H9 (cell line): ENCODE measurements around the gene NEUROD4. TPM values are rescaled to one million over a fixed set of nuclear protein-coding genes. Genes with fewer than 3 reads are reported as not detected.

Experiments used
- DNase-seq: peaks from one replicate; pipeline ENCODE4 v3.0.0-alpha.2; 2017
- H2AFZ ChIP-seq: one replicate; pipeline ENCODE4 v1.6.1; 2013; ENCODE audit warnings: mild to moderate bottlenecking, low read length, control low read depth, moderate library complexity
- H2AK5ac ChIP-seq: 2 replicates; pipeline ENCODE4 v1.6.1; 2013; ENCODE audit warnings: low read length, control low read depth, mixed read lengths; ENCODE audit not compliant: insufficient read length
- H2BK120ac ChIP-seq: one replicate; pipeline ENCODE4 v1.6.1; 2013; ENCODE audit warnings: low read depth, mild to moderate bottlenecking, low read length, control low read depth, inconsistent platforms; ENCODE audit not compliant: poor library complexity, severe bottlenecking
- H2BK12ac ChIP-seq: 2 replicates; pipeline ENCODE4 v1.6.1; 2013; ENCODE audit warnings: low read length, control low read depth, mixed read lengths, low read depth; ENCODE audit not compliant: insufficient read length
- H2BK15ac ChIP-seq: 2 replicates; pipeline ENCODE4 v1.6.1; 2013; ENCODE audit warnings: low read depth, low read length, control low read depth
- H2BK20ac ChIP-seq: one replicate; pipeline ENCODE4 v1.6.1; 2013; ENCODE audit warnings: low read depth, mild to moderate bottlenecking, low read length, control low read depth, inconsistent platforms; ENCODE audit not compliant: poor library complexity, severe bottlenecking
- H2BK5ac ChIP-seq: 2 replicates; pipeline ENCODE4 v1.6.1; 2013; ENCODE audit warnings: low read length, control low read depth, mixed read lengths; ENCODE audit not compliant: insufficient read length
- H3K14ac ChIP-seq: 2 replicates; pipeline ENCODE4 v1.6.1; 2013; ENCODE audit warnings: low read length, control low read depth; ENCODE audit not compliant: insufficient read depth
- H3K18ac ChIP-seq: 2 replicates; pipeline ENCODE4 v1.6.1; 2013; ENCODE audit warnings: low read depth, mild to moderate bottlenecking, mixed read lengths, low read length, control low read depth; ENCODE audit not compliant: insufficient read length
- H3K23ac ChIP-seq: 2 replicates; pipeline ENCODE4 v1.6.1; 2013; ENCODE audit warnings: low read length, control low read depth, mixed read lengths, low read depth; ENCODE audit not compliant: insufficient read length
- H3K23me2 ChIP-seq: 2 replicates; pipeline ENCODE4 v1.6.1; 2013; ENCODE audit warnings: low read depth, mild to moderate bottlenecking, mixed read lengths, low read length, control low read depth; ENCODE audit not compliant: insufficient read length, poor library complexity, severe bottlenecking
- H3K27ac ChIP-seq: 2 replicates; pipeline ENCODE4 v1.5.1; 2013; ENCODE audit warnings: low read length, control low read depth, mixed read lengths, low read depth; ENCODE audit not compliant: insufficient read length
- H3K27me3 ChIP-seq: 2 replicates; pipeline ENCODE4 v1.6.1; 2013; ENCODE audit warnings: low read length, control low read depth, inconsistent platforms; ENCODE audit not compliant: insufficient read depth
- H3K4ac ChIP-seq: 2 replicates; pipeline ENCODE4 v1.6.1; 2013; ENCODE audit warnings: low read depth, mild to moderate bottlenecking, control low read depth, inconsistent platforms, low read length, moderate library complexity
- H3K4me1 ChIP-seq: 2 replicates; pipeline ENCODE4 v1.6.1; 2013; ENCODE audit warnings: low read length, control low read depth, inconsistent platforms; ENCODE audit not compliant: insufficient read depth
- H3K4me2 ChIP-seq: 2 replicates; pipeline ENCODE4 v1.6.1; 2013; ENCODE audit warnings: low read length, control low read depth, mixed read lengths; ENCODE audit not compliant: insufficient read length, insufficient read depth
- H3K56ac ChIP-seq: 2 replicates; pipeline ENCODE4 v1.6.1; 2013; ENCODE audit warnings: low read depth, mild to moderate bottlenecking, mixed read lengths, low read length, control low read depth; ENCODE audit not compliant: insufficient read length
- H3K79me1 ChIP-seq: 2 replicates; pipeline ENCODE4 v1.6.1; 2013; ENCODE audit warnings: low read depth, mild to moderate bottlenecking, moderate library complexity, low read length, control low read depth, inconsistent platforms; ENCODE audit not compliant: insufficient read depth, poor library complexity, severe bottlenecking
- H3K79me2 ChIP-seq: 2 replicates; pipeline ENCODE4 v1.6.1; 2013; ENCODE audit warnings: low read length, control low read depth, inconsistent platforms; ENCODE audit not compliant: insufficient read depth
- H3K9ac ChIP-seq: 2 replicates; pipeline ENCODE4 v1.6.1; 2013; ENCODE audit warnings: low read length, control low read depth, mixed read lengths; ENCODE audit not compliant: insufficient read length; ENCODE audit errors: extremely low read depth
- H3K9me3 ChIP-seq: one replicate; pipeline ENCODE4 v1.6.1; 2013; ENCODE audit warnings: low read depth, low read length, inconsistent platforms; ENCODE audit not compliant: control insufficient read depth
- H3T11ph ChIP-seq: one replicate; pipeline ENCODE4 v1.6.1; 2013; ENCODE audit warnings: mild to moderate bottlenecking, low read length, control low read depth, inconsistent platforms
- H4K20me1 ChIP-seq: one replicate; pipeline ENCODE4 v1.6.1; 2013; ENCODE audit not compliant: control insufficient read depth, insufficient read length, insufficient read depth
- H4K5ac ChIP-seq: 2 replicates; pipeline ENCODE4 v1.6.1; 2013; ENCODE audit warnings: low read depth, mild to moderate bottlenecking, mixed read lengths, low read length, control low read depth; ENCODE audit not compliant: insufficient read length
- H4K8ac ChIP-seq: replicated peaks from 2 replicates; pipeline ENCODE4 v1.6.1; 2013; ENCODE audit warnings: low read length, control low read depth, mixed read lengths, low read depth; ENCODE audit not compliant: insufficient read length
- H4K91ac ChIP-seq: 2 replicates; pipeline ENCODE4 v1.6.1; 2013; ENCODE audit warnings: low read depth, mild to moderate bottlenecking, moderate library complexity, mixed read lengths, low read length, control low read depth; ENCODE audit not compliant: insufficient read length
- H3K27ac Mint-ChIP-seq, 3 experiments: 2 replicates in 2 of 3; 3 replicates in 1 of 3; pipeline ENCODE4 v1.8.0; 2020 to 2021; ENCODE audit warnings: mixed read lengths in 3 of 3, mild to moderate bottlenecking in 1 of 3, moderate library complexity in 1 of 3
- H3K27me3 Mint-ChIP-seq: 2 replicates; pipeline ENCODE4 v1.8.0; 2021; ENCODE audit warnings: low read depth, mild to moderate bottlenecking, moderate library complexity, mixed read lengths
- H3K36me3 Mint-ChIP-seq, 3 experiments: 2 replicates in 2 of 3; 3 replicates in 1 of 3; pipeline ENCODE4 v1.8.0; 2020 to 2021; ENCODE audit warnings: low read depth in 3 of 3, mixed read lengths in 3 of 3; ENCODE audit not compliant: insufficient read depth in 1 of 3
- H3K4me1 Mint-ChIP-seq, 2 experiments: 2 replicates each; pipeline ENCODE4 v1.8.0; 2020; ENCODE audit warnings: mixed read lengths in 2 of 2
- H3K4me3 Mint-ChIP-seq, 2 experiments: 2 replicates in 1 of 2; 3 replicates in 1 of 2; pipeline ENCODE4 v1.8.0; 2020 to 2021; ENCODE audit warnings: mild to moderate bottlenecking in 2 of 2, mixed read lengths in 2 of 2, moderate library complexity in 1 of 2
- H3K9me3 Mint-ChIP-seq, 2 experiments: 2 replicates in 1 of 2; 3 replicates in 1 of 2; pipeline ENCODE4 v1.8.0; 2020; ENCODE audit warnings: mild to moderate bottlenecking in 2 of 2, mixed read lengths in 2 of 2, moderate library complexity in 1 of 2
- WGBS: extraction: QIAGEN DNeasy Blood & Tissue Kit; methylation state at CpG from one replicate; pipeline ENCODE4 v1.1.7; 2013; ENCODE audit warnings: missing lambda C conversion rate, low lambda C conversion rate, mixed read lengths; ENCODE audit not compliant: insufficient read length; ENCODE audit errors: extremely low coverage; 5-methylcytosine and 5-hydroxymethylcytosine counted together
- total RNA-seq: library from RNA; stranded (reverse); gene quantifications from 2 replicates; pipeline ENCODE4 v1.2.1, GENCODE V29; 2021
- TF ChIP-seq, protein P1 (sequence below): fragments of 200-600 bp; sonication (generic); conservative IDR thresholded peaks from 3 replicates; pipeline ENCODE4 v1.8.0; 2021; ENCODE audit warnings: antibody characterized with exemption, mild to moderate bottlenecking

Gene NEUROD4
- total RNA-seq, 1 experiment from 2014 or later, result not detected

GRCh38 chr12:55017416-55017925, 2.3 kb upstream of the NEUROD4 start:
- Mint-ChIP-seq H3K4me3 (no peak overlapping the region), H3K4me1 (peaks cover 19 to 21% of the 10 kb centered on the region in 2 experiments), H3K27ac (no peak overlapping the region), H3K36me3 (peaks cover 4 to 13% (median 5%) of the 10 kb centered on the region in 3 experiments; a peak in 6 of 7 replicates), H3K9me3 (peaks cover 15 to 19% of the 10 kb centered on the region in 2 experiments), H3K27me3 (peaks cover 23% of the 10 kb centered on the region)
- Histone ChIP-seq H3T11ph (no peak overlapping the region), H2AFZ (no peak overlapping the region), H3K4me2 (no peak overlapping the region), H2BK120ac (no peak overlapping the region), H3K4ac (no peak overlapping the region), H3K9ac (no peak overlapping the region), H2BK15ac (no peak overlapping the region), H2BK5ac (no peak overlapping the region), H2BK12ac (no peak overlapping the region), H3K14ac (no peak overlapping the region), H3K56ac (no peak overlapping the region), H3K23ac (no peak overlapping the region), H3K27ac (no peak overlapping the region), H4K20me1 (no peaks in the 10 kb centered on the region), H2BK20ac (no peak overlapping the region), H3K18ac (no peak overlapping the region), H3K79me1 (no peaks in the 10 kb centered on the region), H3K9me3 (no peaks in the 10 kb centered on the region), H2AK5ac (no peak overlapping the region), H3K23me2 (no peaks in the 10 kb centered on the region), H4K91ac (no peak overlapping the region), H4K8ac (no peak overlapping the region), H4K5ac (no peak overlapping the region), H3K27me3 (no peaks in the 10 kb centered on the region), H3K79me2 (no peaks in the 10 kb centered on the region), H3K4me1 (no peaks in the 10 kb centered on the region)
- TF ChIP-seq, protein P1, sequence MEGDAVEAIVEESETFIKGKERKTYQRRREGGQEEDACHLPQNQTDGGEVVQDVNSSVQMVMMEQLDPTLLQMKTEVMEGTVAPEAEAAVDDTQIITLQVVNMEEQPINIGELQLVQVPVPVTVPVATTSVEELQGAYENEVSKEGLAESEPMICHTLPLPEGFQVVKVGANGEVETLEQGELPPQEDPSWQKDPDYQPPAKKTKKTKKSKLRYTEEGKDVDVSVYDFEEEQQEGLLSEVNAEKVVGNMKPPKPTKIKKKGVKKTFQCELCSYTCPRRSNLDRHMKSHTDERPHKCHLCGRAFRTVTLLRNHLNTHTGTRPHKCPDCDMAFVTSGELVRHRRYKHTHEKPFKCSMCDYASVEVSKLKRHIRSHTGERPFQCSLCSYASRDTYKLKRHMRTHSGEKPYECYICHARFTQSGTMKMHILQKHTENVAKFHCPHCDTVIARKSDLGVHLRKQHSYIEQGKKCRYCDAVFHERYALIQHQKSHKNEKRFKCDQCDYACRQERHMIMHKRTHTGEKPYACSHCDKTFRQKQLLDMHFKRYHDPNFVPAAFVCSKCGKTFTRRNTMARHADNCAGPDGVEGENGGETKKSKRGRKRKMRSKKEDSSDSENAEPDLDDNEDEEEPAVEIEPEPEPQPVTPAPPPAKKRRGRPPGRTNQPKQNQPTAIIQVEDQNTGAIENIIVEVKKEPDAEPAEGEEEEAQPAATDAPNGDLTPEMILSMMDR, result no peak
- no CpG with 5 or more reads among the region's 3 CpGs for WGBS
- peak; percentile 50 for DNase-seq
